ENCODE data around the gene ORC4.

The ORC4 gene

GRCh38 chr2:147925886-147926285 lies 94.7 kb downstream of the ORC4 start:
- no peak for DNase-seq

- DNase-seq = no peak
Observed at GRCh38 chr2:147924647-147925046, 95.9 kb downstream of the ORC4 start.

- DNase-seq = no peak
Observed at GRCh38 chr2:147923846-147924245, 96.7 kb downstream of the ORC4 start.

- no peak for DNase-seq
Observed at GRCh38 chr2:147917161-147917560, 103.4 kb downstream of the ORC4 start.

GRCh38 chr2:147916723-147917122 lies 103.8 kb downstream of the ORC4 start:
- DNase-seq = no peak

GRCh38 chr2:147916067-147916466 lies 104.5 kb downstream of the ORC4 start:
- DNase-seq = no peak

GRCh38 chr2:147913701-147914480 lies 106.6 kb downstream of the ORC4 start:
- DNase-seq = no peak

- peak; percentile 30 for DNase-seq
Observed at GRCh38 chr2:147910990-147911473, 109.5 kb downstream of the ORC4 start.

GRCh38 chr2:147909178-147909577 lies 111.4 kb downstream of the ORC4 start:
- no peak for DNase-seq

- DNase-seq = no peak
Observed at GRCh38 chr2:147904051-147904450, 116.5 kb downstream of the ORC4 start.

GRCh38 chr2:147888680-147889079 lies 131.9 kb downstream of the ORC4 start:
- DNase-seq = no peak

- no peak for DNase-seq
Observed at GRCh38 chr2:147886136-147886535, 134.4 kb downstream of the ORC4 start.

- no peak for DNase-seq
Observed at GRCh38 chr2:147884830-147885229, 135.7 kb downstream of the ORC4 start.

- DNase-seq = no peak
Observed at GRCh38 chr2:147882631-147883030, 137.9 kb downstream of the ORC4 start.

All from stimulated activated CD8-positive, alpha-beta memory T cell treated with anti-CD3 and anti-CD28 coated beads, Interleukin-4, amount 100 ng/mL, for 48 hours (primary cell).